ENCODE results near the gene BID.

Gene BID

DNA sequence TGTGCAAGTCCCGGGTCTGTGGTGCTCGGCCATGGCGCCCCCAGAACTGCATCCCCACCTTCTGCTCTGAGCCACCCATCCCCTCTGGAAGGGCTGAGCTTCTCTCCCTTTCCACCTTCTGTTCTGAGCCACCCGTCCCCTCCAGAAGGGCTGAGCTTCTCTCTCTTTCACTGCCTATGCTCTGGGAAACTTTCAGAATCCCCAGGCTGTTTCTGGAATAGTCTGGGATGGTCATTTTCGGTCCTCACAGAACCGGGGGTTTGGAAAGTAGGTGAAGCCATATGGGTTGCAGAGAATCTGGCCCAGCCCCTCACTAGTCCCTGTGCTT lies 3.4 kb upstream of the BID start (continued):
- TF ChIP-seq, protein P1, sequence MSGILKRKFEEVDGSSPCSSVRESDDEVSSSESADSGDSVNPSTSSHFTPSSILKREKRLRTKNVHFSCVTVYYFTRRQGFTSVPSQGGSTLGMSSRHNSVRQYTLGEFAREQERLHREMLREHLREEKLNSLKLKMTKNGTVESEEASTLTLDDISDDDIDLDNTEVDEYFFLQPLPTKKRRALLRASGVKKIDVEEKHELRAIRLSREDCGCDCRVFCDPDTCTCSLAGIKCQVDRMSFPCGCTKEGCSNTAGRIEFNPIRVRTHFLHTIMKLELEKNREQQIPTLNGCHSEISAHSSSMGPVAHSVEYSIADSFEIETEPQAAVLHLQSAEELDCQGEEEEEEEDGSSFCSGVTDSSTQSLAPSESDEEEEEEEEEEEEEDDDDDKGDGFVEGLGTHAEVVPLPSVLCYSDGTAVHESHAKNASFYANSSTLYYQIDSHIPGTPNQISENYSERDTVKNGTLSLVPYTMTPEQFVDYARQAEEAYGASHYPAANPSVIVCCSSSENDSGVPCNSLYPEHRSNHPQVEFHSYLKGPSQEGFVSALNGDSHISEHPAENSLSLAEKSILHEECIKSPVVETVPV (CRISPR knock-in tag; IDR thresholded peaks at IDR 0.05), result no peak
- TF ChIP-seq TOX (CRISPR knock-in tag; IDR thresholded peaks at IDR 0.05; ENCODE audit: borderline replicate concordance) (no peak), CSDC2 (CRISPR knock-in tag; IDR thresholded peaks at IDR 0.05) (no peak)

DNA sequence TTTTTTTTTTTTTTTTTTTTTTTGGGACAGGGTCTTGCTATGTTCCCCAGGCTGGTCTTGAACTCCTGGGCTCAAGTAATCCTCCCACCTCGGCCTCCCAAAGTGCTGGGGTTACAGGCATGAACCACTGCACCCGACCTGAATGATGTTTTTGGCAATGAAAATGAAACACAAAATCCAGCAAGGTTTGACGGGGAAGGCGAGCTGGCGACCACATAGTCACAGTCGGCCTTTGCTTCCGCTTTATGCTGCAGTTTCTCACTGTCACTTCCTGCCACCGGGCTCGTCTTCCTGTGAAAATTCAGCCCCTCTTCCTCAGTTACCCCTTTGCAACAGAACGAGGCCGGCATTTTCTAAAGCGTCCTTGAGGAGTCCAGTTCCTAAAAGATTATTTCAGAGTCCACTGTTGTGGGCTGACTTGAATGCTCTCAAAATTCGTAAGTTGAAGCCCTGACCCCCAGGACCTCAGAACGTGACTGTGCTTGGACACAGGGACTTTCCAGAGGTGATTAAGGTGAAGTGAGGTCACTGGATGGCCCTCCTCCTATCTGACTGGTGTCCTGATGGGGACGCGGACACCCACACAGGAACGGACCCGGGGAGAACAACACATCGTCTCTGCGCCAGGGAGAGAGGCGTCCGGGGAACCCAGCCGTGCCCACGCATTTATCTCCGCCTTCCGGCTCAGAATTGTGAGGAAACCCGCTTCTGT lies 2.9 kb upstream of the BID start:
- no peak for ATAC-seq
- TF ChIP-seq, protein P2, sequence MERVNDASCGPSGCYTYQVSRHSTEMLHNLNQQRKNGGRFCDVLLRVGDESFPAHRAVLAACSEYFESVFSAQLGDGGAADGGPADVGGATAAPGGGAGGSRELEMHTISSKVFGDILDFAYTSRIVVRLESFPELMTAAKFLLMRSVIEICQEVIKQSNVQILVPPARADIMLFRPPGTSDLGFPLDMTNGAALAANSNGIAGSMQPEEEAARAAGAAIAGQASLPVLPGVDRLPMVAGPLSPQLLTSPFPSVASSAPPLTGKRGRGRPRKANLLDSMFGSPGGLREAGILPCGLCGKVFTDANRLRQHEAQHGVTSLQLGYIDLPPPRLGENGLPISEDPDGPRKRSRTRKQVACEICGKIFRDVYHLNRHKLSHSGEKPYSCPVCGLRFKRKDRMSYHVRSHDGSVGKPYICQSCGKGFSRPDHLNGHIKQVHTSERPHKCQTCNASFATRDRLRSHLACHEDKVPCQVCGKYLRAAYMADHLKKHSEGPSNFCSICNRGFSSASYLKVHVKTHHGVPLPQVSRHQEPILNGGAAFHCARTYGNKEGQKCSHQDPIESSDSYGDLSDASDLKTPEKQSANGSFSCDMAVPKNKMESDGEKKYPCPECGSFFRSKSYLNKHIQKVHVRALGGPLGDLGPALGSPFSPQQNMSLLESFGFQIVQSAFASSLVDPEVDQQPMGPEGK (CRISPR knock-in tag; IDR thresholded peaks at IDR 0.05; ENCODE audit: borderline replicate concordance), result no peak
- TF ChIP-seq, protein P3, sequence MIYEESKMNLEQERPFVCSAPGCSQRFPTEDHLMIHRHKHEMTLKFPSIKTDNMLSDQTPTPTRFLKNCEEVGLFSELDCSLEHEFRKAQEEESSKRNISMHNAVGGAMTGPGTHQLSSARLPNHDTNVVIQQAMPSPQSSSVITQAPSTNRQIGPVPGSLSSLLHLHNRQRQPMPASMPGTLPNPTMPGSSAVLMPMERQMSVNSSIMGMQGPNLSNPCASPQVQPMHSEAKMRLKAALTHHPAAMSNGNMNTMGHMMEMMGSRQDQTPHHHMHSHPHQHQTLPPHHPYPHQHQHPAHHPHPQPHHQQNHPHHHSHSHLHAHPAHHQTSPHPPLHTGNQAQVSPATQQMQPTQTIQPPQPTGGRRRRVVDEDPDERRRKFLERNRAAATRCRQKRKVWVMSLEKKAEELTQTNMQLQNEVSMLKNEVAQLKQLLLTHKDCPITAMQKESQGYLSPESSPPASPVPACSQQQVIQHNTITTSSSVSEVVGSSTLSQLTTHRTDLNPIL (CRISPR knock-in tag; IDR thresholded peaks at IDR 0.05; ENCODE audit: low read depth), result no peak
- no peak for TF ChIP-seq ZFP30 (CRISPR knock-in tag; IDR thresholded peaks at IDR 0.05)
- TF ChIP-seq ZNF8 (CRISPR knock-in tag; IDR thresholded peaks at IDR 0.05), result no peak
- no peak for TF ChIP-seq RARB (CRISPR knock-in tag; IDR thresholded peaks at IDR 0.05)
- TF ChIP-seq ESRRG (CRISPR knock-in tag; IDR thresholded peaks at IDR 0.05), result no peak
- TF ChIP-seq ZNF70 (CRISPR knock-in tag; IDR thresholded peaks at IDR 0.05), result no peak

DNA sequence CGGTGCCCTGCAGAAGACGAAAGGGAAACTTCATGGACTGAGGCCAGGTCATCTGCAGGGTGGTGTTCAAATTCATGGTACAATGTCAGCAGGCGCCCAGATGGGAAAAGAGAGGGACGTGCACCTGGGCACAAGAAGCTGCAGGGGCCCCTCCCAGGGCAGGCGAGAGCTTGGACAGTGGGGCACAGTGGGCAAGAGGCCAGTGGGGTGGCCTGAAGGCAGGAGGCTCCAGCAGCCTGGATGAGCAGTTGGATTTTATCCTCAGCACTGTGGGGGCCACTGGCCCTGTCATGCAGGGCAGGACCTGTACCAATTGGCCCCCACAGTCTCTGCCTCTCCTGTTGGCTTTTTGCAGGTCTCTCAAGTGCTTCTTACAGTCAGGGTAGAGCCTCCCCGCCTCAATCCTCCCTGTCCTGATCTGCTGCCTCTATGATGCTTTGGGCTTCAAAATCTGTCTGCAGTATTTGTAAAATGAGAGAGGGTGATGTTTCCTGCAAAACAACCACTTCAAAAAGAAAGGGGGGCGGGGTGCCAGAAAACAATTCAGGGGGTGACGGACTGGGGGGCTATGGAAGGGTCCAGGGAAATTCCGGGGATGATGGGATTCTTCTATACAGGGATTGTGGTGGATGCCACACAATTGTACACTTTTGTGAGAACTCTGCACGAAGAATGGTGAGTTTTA lies 1.7 kb upstream of the BID start:
- no peak for TF ChIP-seq ESRRG (CRISPR knock-in tag; IDR thresholded peaks at IDR 0.05)
- no peak for TF ChIP-seq OSR1 (CRISPR knock-in tag; IDR thresholded peaks at IDR 0.05)
- no peak for TF ChIP-seq SNAI2 (CRISPR knock-in tag; IDR thresholded peaks at IDR 0.05)
- no peak for TF ChIP-seq ARNTL (CRISPR knock-in tag; IDR thresholded peaks at IDR 0.05; ENCODE audit: borderline replicate concordance, low read depth)
- TF ChIP-seq, protein P2 (CRISPR knock-in tag; IDR thresholded peaks at IDR 0.05; ENCODE audit: borderline replicate concordance), result no peak
- no peak for TF ChIP-seq ZNF565 (CRISPR knock-in tag; conservative IDR thresholded peaks at IDR 0.05; ENCODE audit: low read depth)
- no peak for TF ChIP-seq GLIS3 (CRISPR knock-in tag; IDR thresholded peaks at IDR 0.05)
- ATAC-seq, result no peak

DNA sequence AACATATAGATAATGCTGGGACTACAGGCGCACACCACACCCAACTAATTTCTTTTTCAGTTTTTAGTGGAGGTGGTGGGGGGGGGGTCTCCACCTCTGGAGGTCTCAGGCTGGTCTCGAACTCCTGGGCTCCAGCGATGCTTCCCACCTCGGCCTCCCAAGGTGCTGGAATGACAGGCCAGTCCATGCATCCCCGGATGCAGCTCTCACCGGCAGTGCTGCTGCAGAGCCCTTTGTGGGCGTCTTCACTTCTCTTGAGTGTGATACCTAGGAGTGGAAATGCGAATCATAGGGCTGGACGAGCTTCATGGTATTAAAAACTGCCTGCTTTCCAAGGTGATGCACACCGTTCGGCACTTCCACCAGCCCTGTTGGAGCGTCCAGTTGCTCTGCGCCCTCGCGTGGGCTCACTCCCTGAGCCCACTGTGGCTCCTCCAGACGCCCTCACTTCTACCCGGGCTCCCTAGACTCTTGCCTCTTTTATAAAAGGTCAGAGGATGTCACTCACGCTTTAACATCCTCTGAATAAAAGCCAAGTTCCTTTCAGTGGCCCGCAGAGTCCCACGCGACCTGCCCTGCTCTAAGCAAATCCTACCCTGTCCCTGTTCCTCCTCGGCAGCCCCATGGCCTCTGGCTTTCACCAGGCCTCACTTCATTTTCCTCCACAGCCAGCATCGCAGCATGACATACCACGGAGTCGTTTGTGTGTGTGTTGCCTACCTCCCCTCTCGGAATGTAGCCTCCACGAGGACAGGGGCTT lies 837 bp upstream of the BID start:
- no peak for ATAC-seq
- TF ChIP-seq, protein P4, sequence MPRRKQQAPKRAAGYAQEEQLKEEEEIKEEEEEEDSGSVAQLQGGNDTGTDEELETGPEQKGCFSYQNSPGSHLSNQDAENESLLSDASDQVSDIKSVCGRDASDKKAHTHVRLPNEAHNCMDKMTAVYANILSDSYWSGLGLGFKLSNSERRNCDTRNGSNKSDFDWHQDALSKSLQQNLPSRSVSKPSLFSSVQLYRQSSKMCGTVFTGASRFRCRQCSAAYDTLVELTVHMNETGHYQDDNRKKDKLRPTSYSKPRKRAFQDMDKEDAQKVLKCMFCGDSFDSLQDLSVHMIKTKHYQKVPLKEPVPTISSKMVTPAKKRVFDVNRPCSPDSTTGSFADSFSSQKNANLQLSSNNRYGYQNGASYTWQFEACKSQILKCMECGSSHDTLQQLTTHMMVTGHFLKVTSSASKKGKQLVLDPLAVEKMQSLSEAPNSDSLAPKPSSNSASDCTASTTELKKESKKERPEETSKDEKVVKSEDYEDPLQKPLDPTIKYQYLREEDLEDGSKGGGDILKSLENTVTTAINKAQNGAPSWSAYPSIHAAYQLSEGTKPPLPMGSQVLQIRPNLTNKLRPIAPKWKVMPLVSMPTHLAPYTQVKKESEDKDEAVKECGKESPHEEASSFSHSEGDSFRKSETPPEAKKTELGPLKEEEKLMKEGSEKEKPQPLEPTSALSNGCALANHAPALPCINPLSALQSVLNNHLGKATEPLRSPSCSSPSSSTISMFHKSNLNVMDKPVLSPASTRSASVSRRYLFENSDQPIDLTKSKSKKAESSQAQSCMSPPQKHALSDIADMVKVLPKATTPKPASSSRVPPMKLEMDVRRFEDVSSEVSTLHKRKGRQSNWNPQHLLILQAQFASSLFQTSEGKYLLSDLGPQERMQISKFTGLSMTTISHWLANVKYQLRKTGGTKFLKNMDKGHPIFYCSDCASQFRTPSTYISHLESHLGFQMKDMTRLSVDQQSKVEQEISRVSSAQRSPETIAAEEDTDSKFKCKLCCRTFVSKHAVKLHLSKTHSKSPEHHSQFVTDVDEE (CRISPR knock-in tag; IDR thresholded peaks at IDR 0.05), result no peak
- TF ChIP-seq ZNF70 (CRISPR knock-in tag; IDR thresholded peaks at IDR 0.05) (no peak), RARB (CRISPR knock-in tag; IDR thresholded peaks at IDR 0.05) (no peak), ESRRG (CRISPR knock-in tag; IDR thresholded peaks at IDR 0.05) (no peak), ARNTL (CRISPR knock-in tag; IDR thresholded peaks at IDR 0.05; ENCODE audit: borderline replicate concordance, low read depth) (no peak), GLIS3 (CRISPR knock-in tag; IDR thresholded peaks at IDR 0.05) (no peak), ZFP3 (CRISPR knock-in tag; IDR thresholded peaks at IDR 0.05) (no peak), TOX (CRISPR knock-in tag; IDR thresholded peaks at IDR 0.05; ENCODE audit: borderline replicate concordance) (no peak)
- TF ChIP-seq, protein P3 (CRISPR knock-in tag; IDR thresholded peaks at IDR 0.05; ENCODE audit: low read depth), result no peak

All from SK-N-SH treated with all-trans-retinoic acid at 6 μM for 48 hours (cell line).